Measurements from ENCODE around the gene RBM45.

RBM45 gene

GRCh38 chr2:178109813-178110212 is 2.4 kb upstream of the RBM45 start:
- TF ChIP-seq CTCF (IDR thresholded peaks at IDR 0.05; ENCODE audit: insufficient read depth, low read depth, low read length, missing control alignments) = peak; percentile 45
- peak; percentile 46 for DNase-seq (ENCODE audit: low read depth)

GRCh38 chr2:178110681-178111080 is 1.6 kb upstream of the RBM45 start:
- DNase-seq (ENCODE audit: low read depth) = no peak
- TF ChIP-seq CTCF (IDR thresholded peaks at IDR 0.05; ENCODE audit: insufficient read depth, low read depth, low read length, missing control alignments) = no peak
- H3K4me3 ChIP-seq (ENCODE audit: low read depth, low read length) = no peak overlapping the region

More at GRCh38 chr2:178109813-178110212, 2.4 kb upstream of the RBM45 start:
- H3K4me3 ChIP-seq (ENCODE audit: low read depth, low read length) = no peak overlapping the region

- H3K4me3 ChIP-seq (ENCODE audit: low read depth, low read length) = no peak overlapping the region
- no peak for TF ChIP-seq CTCF (IDR thresholded peaks at IDR 0.05; ENCODE audit: insufficient read depth, low read depth, low read length, missing control alignments)
These were observed 494 bp upstream of the RBM45 start for GRCh38 chr2:178111743-178112142.

GRCh38 chr2:178114462-178114861 is 2.2 kb downstream of the RBM45 start:
- peak; percentile 41 for DNase-seq (ENCODE audit: low read depth)
- H3K4me3 ChIP-seq (ENCODE audit: low read depth, low read length) = peak overlapping the region; percentile 89
- TF ChIP-seq CTCF (IDR thresholded peaks at IDR 0.05; ENCODE audit: insufficient read depth, low read depth, low read length, missing control alignments) = no peak

More at GRCh38 chr2:178111743-178112142, 494 bp upstream of the RBM45 start:
- DNase-seq (ENCODE audit: low read depth) = no peak

- DNase-seq (ENCODE audit: low read depth) = no peak
- no peak for TF ChIP-seq CTCF (IDR thresholded peaks at IDR 0.05; ENCODE audit: insufficient read depth, low read depth, low read length, missing control alignments)
- H3K4me3 ChIP-seq (ENCODE audit: low read depth, low read length) = no peak overlapping the region
These were observed 3.0 kb downstream of the RBM45 start for GRCh38 chr2:178115271-178115670.

- no peak for TF ChIP-seq CTCF (IDR thresholded peaks at IDR 0.05; ENCODE audit: insufficient read depth, low read depth, low read length, missing control alignments)
- H3K4me3 ChIP-seq (ENCODE audit: low read depth, low read length) = no peak overlapping the region
- DNase-seq (ENCODE audit: low read depth) = no peak
These were observed 5.5 kb downstream of the RBM45 start for GRCh38 chr2:178117725-178118124.

GRCh38 chr2:178119179-178119922 is 7.1 kb downstream of the RBM45 start:
- DNase-seq (ENCODE audit: low read depth) = no peak
- H3K4me3 ChIP-seq (ENCODE audit: low read depth, low read length) = no peak overlapping the region
- TF ChIP-seq CTCF (IDR thresholded peaks at IDR 0.05; ENCODE audit: insufficient read depth, low read depth, low read length, missing control alignments) = no peak
